ENCODE measurements around the gene JARID2.

GRCh38 chr6:15531973-15532372, 286.1 kb downstream of the JARID2 start:
- no peak for TF ChIP-seq REST (IDR thresholded peaks at IDR 0.05; ENCODE audit: insufficient read depth in 1 of 2, low read depth in 2 of 2, low read length in 2 of 2)
- no peak for TF ChIP-seq TAF1 (IDR thresholded peaks at IDR 0.05; ENCODE audit: borderline replicate concordance, insufficient read depth, low read length)
- TF ChIP-seq POLR2AphosphoS5 (IDR thresholded peaks at IDR 0.05; ENCODE audit: low read depth, low read length): no peak
